Memory B cell (primary cell): ENCODE measurements around the gene MTA2.
"Not testable (repeated sequence)": the region's sequence is repeated elsewhere in the genome, so short reads cannot be mapped to it uniquely, and the experiment has no call there.

Source experiments
- ATAC-seq: fragments of 150-1000 bp; cut with Tn5 transposase; 2 replicates; pipeline ENCODE4 v1.10.0; 2021; ENCODE audit warnings: low read depth, mild to moderate bottlenecking, moderate library complexity
- DNase-seq, 2 donors: peaks; one replicate each; pipeline ENCODE4 v3.0.0; 2022; ENCODE audit warnings: low spot score in 2 of 2
- H3K27ac Mint-ChIP-seq: one replicate; pipeline ENCODE4 v1.8.0; 2022; ENCODE audit warnings: mild to moderate bottlenecking, moderate library complexity, mixed read lengths
- H3K27me3 Mint-ChIP-seq: one replicate; pipeline ENCODE4 v1.8.0; 2022; ENCODE audit warnings: mixed read lengths
- H3K36me3 Mint-ChIP-seq: one replicate; pipeline ENCODE4 v1.8.0; 2022; ENCODE audit warnings: mild to moderate bottlenecking, mixed read lengths
- H3K4me1 Mint-ChIP-seq: one replicate; pipeline ENCODE4 v1.8.0; 2022; ENCODE audit warnings: mixed read lengths
- H3K4me3 Mint-ChIP-seq: one replicate; pipeline ENCODE4 v1.8.0; 2022; ENCODE audit warnings: mild to moderate bottlenecking, moderate library complexity, mixed read lengths
- H3K9me3 Mint-ChIP-seq: one replicate; pipeline ENCODE4 v1.8.0; 2022; ENCODE audit warnings: mixed read lengths

The MTA2 gene

GRCh38 chr11:62592146-62592815, 9.4 kb downstream of the MTA2 start:
- no peaks in the 10 kb centered on the region for H3K27me3 Mint-ChIP-seq
- DNase-seq (no peak), ATAC-seq (no peak)
- no peaks in the 10 kb centered on the region for H3K9me3 Mint-ChIP-seq
- H3K27ac Mint-ChIP-seq: peak overlapping the region; percentile 93
- H3K4me1 Mint-ChIP-seq: peaks cover 21% of the 10 kb centered on the region
- peaks cover 23% of the 10 kb centered on the region for H3K36me3 Mint-ChIP-seq
- peak overlapping the region; percentile 88 for H3K4me3 Mint-ChIP-seq

- Mint-ChIP-seq H3K9me3 (no peaks in the 10 kb centered on the region), H3K27me3 (no peaks in the 10 kb centered on the region), H3K4me3 (peak within 1 kb of the TSS; percentile 88), H3K27ac (peak within 1 kb of the TSS; percentile 93), H3K36me3 (peaks cover 20% of the 10 kb centered on the region), H3K4me1 (peaks cover 19% of the 10 kb centered on the region)
- ATAC-seq (peak; percentile 86), DNase-seq (peak; percentile 88 to 94)
Measured at GRCh38 chr11:62591448-62592145, 10.1 kb downstream of the MTA2 start, which contains the start of gene TUT1. Gene TUT1, minus strand, starts transcription at chr11:62591523. Its CDS starts 38 bp downstream, at chr11:62591485.

- peaks cover 19% of the 10 kb centered on the region for H3K4me1 Mint-ChIP-seq
- peaks cover 7% of the 10 kb centered on the region for H3K36me3 Mint-ChIP-seq
- no peak for DNase-seq
- no peak overlapping the region for H3K4me3 Mint-ChIP-seq
- H3K9me3 Mint-ChIP-seq: no peaks in the 10 kb centered on the region
- H3K27ac Mint-ChIP-seq: no peak overlapping the region
- ATAC-seq: no peak
- no peaks in the 10 kb centered on the region for H3K27me3 Mint-ChIP-seq
Measured at GRCh38 chr11:62588966-62589637, 12.6 kb downstream of the MTA2 start.

GRCh38 chr11:62585356-62585755, 16.3 kb downstream of the MTA2 start:
- H3K27ac Mint-ChIP-seq, H3K36me3 Mint-ChIP-seq, H3K27me3 Mint-ChIP-seq, ATAC-seq, DNase-seq, H3K4me3 Mint-ChIP-seq, H3K9me3 Mint-ChIP-seq, H3K4me1 Mint-ChIP-seq: not testable (repeated sequence)

GRCh38 chr11:62581735-62582134, 19.9 kb downstream of the MTA2 start:
- not testable (repeated sequence) for H3K4me1 Mint-ChIP-seq, ATAC-seq, H3K27ac Mint-ChIP-seq, DNase-seq, H3K27me3 Mint-ChIP-seq, H3K4me3 Mint-ChIP-seq, H3K9me3 Mint-ChIP-seq
- peaks cover 18% of the 10 kb centered on the region for H3K36me3 Mint-ChIP-seq

GRCh38 chr11:62580959-62581715, 20.5 kb downstream of the MTA2 start:
- peaks cover 21% of the 10 kb centered on the region for H3K36me3 Mint-ChIP-seq
- no peak for ATAC-seq
- H3K4me1 Mint-ChIP-seq: peaks cover 6% of the 10 kb centered on the region
- no peak overlapping the region for H3K27ac Mint-ChIP-seq
- DNase-seq: no peak
- H3K4me3 Mint-ChIP-seq: no peak overlapping the region
- no peaks in the 10 kb centered on the region for H3K27me3 Mint-ChIP-seq
- no peaks in the 10 kb centered on the region for H3K9me3 Mint-ChIP-seq

- Mint-ChIP-seq H3K27ac (no peak overlapping the region), H3K4me1 (peaks cover 14% of the 10 kb centered on the region), H3K9me3 (no peaks in the 10 kb centered on the region), H3K4me3 (no peak overlapping the region), H3K36me3 (peaks cover 21% of the 10 kb centered on the region), H3K27me3 (no peaks in the 10 kb centered on the region)
- DNase-seq (no peak), ATAC-seq (no peak)
Measured at GRCh38 chr11:62579252-62579651, 22.4 kb downstream of the MTA2 start.

- Mint-ChIP-seq H3K4me1 (peaks cover 14% of the 10 kb centered on the region), H3K36me3 (peaks cover 21% of the 10 kb centered on the region)
- no peak for ATAC-seq
Measured at GRCh38 chr11:62578541-62578940, 23.1 kb downstream of the MTA2 start.

GRCh38 chr11:62577046-62577714, 24.5 kb downstream of the MTA2 start:
- H3K4me1 Mint-ChIP-seq: peaks cover 20% of the 10 kb centered on the region
- H3K27me3 Mint-ChIP-seq: no peaks in the 10 kb centered on the region
- no peak overlapping the region for H3K4me3 Mint-ChIP-seq
- no peak for ATAC-seq
- H3K36me3 Mint-ChIP-seq: peaks cover 25% of the 10 kb centered on the region
- no peak for DNase-seq
- peak overlapping the region; percentile 86 for H3K27ac Mint-ChIP-seq
- no peaks in the 10 kb centered on the region for H3K9me3 Mint-ChIP-seq

More at GRCh38 chr11:62578541-62578940, 23.1 kb downstream of the MTA2 start:
- no peak overlapping the region for H3K27ac Mint-ChIP-seq
- no peak for DNase-seq
- no peaks in the 10 kb centered on the region for H3K9me3 Mint-ChIP-seq
- no peak overlapping the region for H3K4me3 Mint-ChIP-seq
- H3K27me3 Mint-ChIP-seq: no peaks in the 10 kb centered on the region

GRCh38 chr11:62575837-62576236, 25.8 kb downstream of the MTA2 start:
- no peak for ATAC-seq
- Mint-ChIP-seq H3K27me3 (no peaks in the 10 kb centered on the region), H3K4me1 (peaks cover 27% of the 10 kb centered on the region), H3K9me3 (no peaks in the 10 kb centered on the region), H3K27ac (no peak overlapping the region), H3K36me3 (peaks cover 35% of the 10 kb centered on the region), H3K4me3 (no peak overlapping the region)
- DNase-seq: no peak

GRCh38 chr11:62575156-62575555, 26.5 kb downstream of the MTA2 start:
- H3K4me3 Mint-ChIP-seq: peak overlapping the region; percentile 93

GRCh38 chr11:62574363-62575071, 27.1 kb downstream of the MTA2 start:
- Mint-ChIP-seq H3K36me3 (peaks cover 38% of the 10 kb centered on the region), H3K4me3 (peak overlapping the region; percentile 93), H3K27me3 (no peaks in the 10 kb centered on the region), H3K27ac (peak overlapping the region; percentile 93), H3K9me3 (no peaks in the 10 kb centered on the region), H3K4me1 (peaks cover 32% of the 10 kb centered on the region)
- ATAC-seq: peak; percentile 2
- DNase-seq: no peak

More at GRCh38 chr11:62575156-62575555, 26.5 kb downstream of the MTA2 start:
- DNase-seq (no peak), ATAC-seq (no peak)
- Mint-ChIP-seq H3K36me3 (peaks cover 37% of the 10 kb centered on the region), H3K4me1 (peaks cover 31% of the 10 kb centered on the region), H3K27me3 (no peaks in the 10 kb centered on the region), H3K27ac (no peak overlapping the region), H3K9me3 (no peaks in the 10 kb centered on the region)
